B cell (primary cell): ENCODE results near the gene KPNA1.

Experiments
- EZH2 ChIP-seq: IDR thresholded peaks from 2 replicates; pipeline ENCODE4 v1.6.1; 2012; ENCODE audit warnings: borderline replicate concordance, low read depth, mild to moderate bottlenecking, moderate library complexity, low read length; ENCODE audit not compliant: insufficient read depth, poor library complexity, severe bottlenecking
- TF ChIP-seq, protein P1 (sequence below): fragments of 200-600 bp; IDR thresholded peaks from one replicate; pipeline ENCODE4 v1.8.0; 2022; ENCODE audit warnings: antibody characterized with exemption, mild to moderate bottlenecking

- TF ChIP-seq, protein P1, sequence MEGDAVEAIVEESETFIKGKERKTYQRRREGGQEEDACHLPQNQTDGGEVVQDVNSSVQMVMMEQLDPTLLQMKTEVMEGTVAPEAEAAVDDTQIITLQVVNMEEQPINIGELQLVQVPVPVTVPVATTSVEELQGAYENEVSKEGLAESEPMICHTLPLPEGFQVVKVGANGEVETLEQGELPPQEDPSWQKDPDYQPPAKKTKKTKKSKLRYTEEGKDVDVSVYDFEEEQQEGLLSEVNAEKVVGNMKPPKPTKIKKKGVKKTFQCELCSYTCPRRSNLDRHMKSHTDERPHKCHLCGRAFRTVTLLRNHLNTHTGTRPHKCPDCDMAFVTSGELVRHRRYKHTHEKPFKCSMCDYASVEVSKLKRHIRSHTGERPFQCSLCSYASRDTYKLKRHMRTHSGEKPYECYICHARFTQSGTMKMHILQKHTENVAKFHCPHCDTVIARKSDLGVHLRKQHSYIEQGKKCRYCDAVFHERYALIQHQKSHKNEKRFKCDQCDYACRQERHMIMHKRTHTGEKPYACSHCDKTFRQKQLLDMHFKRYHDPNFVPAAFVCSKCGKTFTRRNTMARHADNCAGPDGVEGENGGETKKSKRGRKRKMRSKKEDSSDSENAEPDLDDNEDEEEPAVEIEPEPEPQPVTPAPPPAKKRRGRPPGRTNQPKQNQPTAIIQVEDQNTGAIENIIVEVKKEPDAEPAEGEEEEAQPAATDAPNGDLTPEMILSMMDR, result no peak
- no peak for TF ChIP-seq EZH2
These were observed 11.8 kb downstream of the KPNA1 start for GRCh38 chr3:122502941-122503340.
